AG09309 (cell line): Measurements from ENCODE around the gene KIAA0319L.

ENCODE experiments used
- DNase-seq: peaks from one replicate; pipeline ENCODE4 v3.0.0-alpha.2; 2010; ENCODE audit warnings: low read depth
- H3K4me3 ChIP-seq: 2 replicates; pipeline ENCODE4 v1.5.1; 2011; ENCODE audit warnings: mild to moderate bottlenecking, low read depth, low read length, moderate library complexity; ENCODE audit not compliant: control insufficient read depth
- TF ChIP-seq, protein P1 (sequence below): IDR thresholded peaks from 2 replicates; pipeline ENCODE4 v1.5.1; 2011; ENCODE audit warnings: mild to moderate bottlenecking, low read depth, low read length, inconsistent platforms; ENCODE audit not compliant: insufficient read depth, control insufficient read depth; ENCODE audit errors: missing control alignments

Gene KIAA0319L

DNA sequence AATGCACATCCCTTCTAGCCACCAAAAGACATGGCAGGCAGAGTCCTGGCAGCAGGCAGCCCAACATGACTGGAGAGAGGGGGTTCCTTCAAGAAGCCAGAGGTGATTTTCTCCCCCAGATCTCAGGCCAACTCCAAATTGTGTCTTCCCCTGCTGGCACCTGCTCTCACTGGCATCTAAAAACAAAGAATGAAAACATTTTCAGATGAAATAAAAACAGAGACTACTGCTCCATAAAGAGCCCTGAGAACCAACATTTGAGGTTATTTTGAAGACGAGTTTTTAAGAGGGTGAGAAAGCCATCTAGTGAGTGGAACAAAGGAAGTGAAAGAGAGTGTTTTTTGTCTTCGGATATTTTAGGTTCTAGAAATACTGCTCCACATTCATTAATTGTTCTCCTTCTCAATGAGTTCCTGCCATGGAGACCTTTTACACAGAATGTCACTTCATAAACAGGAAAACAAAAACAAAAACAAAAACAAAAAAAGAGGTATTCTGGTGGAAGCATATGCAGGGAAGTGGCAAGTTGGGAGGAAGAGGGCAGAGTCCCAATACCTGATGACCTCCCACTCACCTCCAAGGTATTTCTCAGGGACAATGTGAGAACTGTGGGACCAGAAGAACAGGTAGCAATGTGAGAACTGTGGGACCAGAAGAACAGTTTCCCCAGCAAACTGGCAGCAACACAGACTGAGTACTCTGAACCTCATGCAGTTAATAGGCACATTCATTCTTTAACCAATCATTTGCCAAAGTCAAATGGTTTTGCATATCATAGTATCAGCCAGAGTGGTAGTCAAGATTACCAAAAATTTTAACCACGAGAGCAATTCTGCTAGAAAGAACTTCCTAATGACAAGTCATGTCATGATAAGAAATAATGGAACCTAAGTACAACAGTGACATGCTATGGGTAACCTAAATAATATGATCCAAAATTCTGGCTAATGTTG lies 50.0 kb downstream of the KIAA0319L start:
- H3K4me3 ChIP-seq = no peak overlapping the region
- TF ChIP-seq, protein P1, sequence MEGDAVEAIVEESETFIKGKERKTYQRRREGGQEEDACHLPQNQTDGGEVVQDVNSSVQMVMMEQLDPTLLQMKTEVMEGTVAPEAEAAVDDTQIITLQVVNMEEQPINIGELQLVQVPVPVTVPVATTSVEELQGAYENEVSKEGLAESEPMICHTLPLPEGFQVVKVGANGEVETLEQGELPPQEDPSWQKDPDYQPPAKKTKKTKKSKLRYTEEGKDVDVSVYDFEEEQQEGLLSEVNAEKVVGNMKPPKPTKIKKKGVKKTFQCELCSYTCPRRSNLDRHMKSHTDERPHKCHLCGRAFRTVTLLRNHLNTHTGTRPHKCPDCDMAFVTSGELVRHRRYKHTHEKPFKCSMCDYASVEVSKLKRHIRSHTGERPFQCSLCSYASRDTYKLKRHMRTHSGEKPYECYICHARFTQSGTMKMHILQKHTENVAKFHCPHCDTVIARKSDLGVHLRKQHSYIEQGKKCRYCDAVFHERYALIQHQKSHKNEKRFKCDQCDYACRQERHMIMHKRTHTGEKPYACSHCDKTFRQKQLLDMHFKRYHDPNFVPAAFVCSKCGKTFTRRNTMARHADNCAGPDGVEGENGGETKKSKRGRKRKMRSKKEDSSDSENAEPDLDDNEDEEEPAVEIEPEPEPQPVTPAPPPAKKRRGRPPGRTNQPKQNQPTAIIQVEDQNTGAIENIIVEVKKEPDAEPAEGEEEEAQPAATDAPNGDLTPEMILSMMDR = no peak
- DNase-seq = no peak

DNA sequence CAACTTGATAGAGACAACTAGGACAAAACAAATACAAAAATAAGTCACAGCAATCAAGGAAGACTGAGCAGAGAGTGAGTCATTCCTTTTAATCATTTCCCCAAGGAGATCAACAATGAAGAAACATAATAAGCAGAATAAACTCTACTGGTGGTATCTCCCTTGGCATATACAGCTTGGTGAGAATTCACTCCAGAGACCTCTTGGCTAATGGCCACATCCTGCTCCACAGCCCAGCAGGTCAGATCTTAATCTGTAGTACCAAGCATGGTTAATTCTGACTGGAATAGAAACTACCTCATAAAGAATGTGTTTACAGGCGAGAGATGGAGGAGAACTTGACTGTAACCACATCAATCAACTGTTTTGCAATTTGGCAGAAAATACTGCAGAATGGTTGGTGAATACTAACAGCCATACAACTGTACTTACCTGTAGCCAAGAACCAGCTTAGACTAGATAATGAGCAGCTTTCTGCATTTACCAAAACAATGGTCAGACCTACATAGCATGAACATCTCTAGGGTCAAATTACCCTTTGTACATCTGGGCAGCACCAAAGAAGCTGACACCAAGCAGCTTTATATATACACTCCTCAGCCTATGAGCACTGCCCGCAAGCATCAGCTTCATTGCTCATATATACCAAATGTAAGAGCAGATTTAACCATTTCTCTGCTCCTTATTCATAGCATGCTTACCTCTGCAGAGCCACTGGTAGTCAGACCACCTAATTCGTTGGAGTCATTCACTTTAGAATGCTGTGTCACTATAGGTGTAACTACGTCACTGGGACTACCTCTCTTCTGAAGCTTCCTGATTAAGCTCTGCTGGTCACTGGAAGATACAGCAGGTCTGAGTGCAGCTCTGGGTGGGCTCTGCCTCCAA lies 51.0 kb downstream of the KIAA0319L start:
- H3K4me3 ChIP-seq = no peak overlapping the region
- peak; percentile 96 for DNase-seq
- TF ChIP-seq, protein P1 = no peak

DNA sequence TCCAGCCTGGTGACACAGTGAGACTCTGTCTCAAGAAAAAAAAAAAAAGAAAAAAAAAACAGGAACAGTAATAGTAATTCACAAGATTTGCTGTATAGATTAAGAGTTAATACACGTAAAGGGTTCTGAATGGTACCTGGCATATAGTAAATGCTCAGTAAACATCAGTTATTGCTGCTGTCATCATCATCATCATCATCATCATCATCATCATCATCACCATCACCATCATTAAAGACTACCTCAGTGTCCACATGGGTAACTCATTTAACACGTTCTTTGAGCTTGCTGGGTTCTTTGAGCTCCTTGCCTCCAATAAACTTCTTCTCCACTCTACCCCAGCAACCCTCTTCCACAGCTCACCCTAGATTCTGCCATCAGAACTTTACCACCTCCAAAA lies 55.0 kb downstream of the KIAA0319L start:
- no peak overlapping the region for H3K4me3 ChIP-seq
- no peak for DNase-seq
- TF ChIP-seq, protein P1 = no peak

DNA sequence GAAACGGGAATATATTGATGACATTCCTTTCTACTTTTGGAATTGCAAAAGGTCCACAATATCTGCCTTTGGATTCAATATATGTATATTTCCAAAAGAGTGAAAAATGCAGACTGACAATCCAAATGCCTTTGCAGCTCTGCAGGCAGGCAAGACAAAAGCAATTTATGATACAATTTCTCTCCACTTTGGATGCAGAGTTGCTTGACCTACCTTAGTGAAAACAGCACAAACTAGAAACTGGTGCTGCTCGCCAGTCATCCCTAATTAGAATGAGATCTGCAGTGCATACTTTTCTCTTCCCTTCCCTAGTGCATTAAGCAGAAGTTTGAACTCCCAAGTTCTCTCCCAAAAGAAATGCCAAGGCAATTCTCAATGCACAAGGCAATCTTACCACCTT lies 56.8 kb downstream of the KIAA0319L start:
- TF ChIP-seq, protein P1 = no peak
- no peak overlapping the region for H3K4me3 ChIP-seq
- no peak for DNase-seq

DNA sequence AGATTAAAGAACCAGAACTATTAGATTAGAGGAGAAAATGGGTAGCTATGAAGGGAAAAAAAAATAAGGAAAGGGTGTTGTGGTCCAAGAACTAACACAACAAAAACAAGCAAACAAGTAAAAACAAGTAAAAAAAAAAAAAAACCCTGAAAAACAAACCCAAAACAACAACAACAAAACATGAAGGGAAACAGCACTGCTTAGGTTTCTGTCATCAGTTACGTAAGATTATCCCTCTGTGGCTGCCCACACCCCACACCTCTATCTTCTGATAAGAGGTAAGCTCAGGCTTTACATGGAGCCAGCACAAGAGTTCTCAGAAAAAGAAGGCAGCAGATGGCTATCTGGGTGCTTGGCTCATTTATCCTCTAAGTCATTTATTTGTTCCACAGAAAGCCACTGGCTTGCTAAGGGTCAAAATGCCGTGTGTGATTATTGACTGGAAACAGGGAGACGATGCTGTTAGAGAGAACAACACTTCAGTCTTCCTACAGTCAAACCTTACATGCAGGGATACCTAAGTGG lies 57.5 kb downstream of the KIAA0319L start:
- TF ChIP-seq, protein P1 = no peak
- DNase-seq = no peak
- H3K4me3 ChIP-seq = no peak overlapping the region

DNA sequence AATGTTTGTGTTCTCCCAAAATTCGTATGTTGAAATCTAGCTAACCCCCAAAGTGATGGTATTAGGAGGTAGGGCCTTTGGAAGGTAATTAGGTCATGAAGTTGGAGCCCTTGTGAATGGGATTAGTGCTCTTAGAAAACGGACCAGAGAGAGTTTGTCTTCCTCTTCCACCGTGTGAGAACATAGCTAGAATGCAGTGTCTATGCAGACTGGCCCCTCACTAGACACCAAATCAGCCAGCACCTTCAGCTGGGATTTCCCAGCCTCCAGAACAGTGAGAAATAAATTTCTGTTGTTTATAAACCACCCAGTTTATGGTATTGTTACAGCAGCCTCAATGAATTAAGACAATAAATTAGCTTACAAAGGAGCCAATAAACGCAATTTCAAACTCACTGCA lies 58.0 kb downstream of the KIAA0319L start:
- H3K4me3 ChIP-seq = no peak overlapping the region
- TF ChIP-seq, protein P1 = no peak
- no peak for DNase-seq
